ENCODE measurements around the gene POC1A. TPM values are rescaled to one million over a fixed set of nuclear protein-coding genes. Genes with fewer than 3 reads are reported as not detected.

POC1A gene
- total RNA-seq, 4 donors from 2014 or later, result 0.84 to 3.1 (median 2.4) TPM

DNA sequence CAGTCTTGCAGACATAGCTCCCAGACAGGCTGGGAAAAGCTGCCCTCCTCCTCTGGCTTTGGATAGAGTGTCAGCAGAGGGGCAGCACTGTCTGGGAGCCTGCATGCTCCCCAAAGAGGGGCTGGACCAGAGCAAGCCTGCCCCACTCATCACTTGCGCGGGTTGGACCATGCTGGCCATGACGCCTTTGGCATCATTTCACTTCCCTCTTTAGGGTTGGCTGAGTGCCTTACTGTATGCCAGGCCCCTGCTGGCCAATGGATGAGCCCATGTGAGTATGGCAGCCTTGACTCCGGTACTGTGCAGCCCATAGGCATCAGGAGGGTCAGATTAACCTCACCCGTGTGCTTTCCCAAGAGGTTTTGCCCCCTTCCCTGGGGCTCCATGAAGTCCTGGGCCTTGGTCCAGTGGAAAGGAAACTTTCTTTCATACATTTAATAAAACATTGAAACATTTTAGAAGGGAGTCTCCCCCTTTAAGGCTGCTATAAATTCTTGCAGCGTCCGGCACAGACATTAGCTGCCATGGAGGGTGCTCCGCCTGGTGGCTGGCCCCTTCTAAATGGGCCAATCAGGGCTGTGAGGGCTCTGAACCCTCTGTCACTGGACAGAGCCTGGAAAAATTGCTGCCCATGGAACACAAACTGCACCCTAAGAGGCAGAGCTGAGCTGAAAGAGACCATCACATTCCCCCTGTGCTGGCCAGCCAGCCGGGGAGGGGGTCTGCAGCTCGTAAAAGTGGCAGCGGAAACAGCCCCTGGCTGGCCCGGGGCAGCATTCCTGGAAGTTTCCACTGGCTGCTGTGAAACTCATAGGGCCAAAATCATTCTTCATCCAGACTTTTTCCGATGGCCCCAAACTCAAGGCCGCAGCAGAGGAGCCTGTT, 77.1 kb downstream of the POC1A start:
- DNase-seq (ENCODE audit: low spot score in 2 of 2), result no peak
- H3K27me3 ChIP-seq, result no peaks in the 10 kb centered on the region
- TF ChIP-seq, protein P1, sequence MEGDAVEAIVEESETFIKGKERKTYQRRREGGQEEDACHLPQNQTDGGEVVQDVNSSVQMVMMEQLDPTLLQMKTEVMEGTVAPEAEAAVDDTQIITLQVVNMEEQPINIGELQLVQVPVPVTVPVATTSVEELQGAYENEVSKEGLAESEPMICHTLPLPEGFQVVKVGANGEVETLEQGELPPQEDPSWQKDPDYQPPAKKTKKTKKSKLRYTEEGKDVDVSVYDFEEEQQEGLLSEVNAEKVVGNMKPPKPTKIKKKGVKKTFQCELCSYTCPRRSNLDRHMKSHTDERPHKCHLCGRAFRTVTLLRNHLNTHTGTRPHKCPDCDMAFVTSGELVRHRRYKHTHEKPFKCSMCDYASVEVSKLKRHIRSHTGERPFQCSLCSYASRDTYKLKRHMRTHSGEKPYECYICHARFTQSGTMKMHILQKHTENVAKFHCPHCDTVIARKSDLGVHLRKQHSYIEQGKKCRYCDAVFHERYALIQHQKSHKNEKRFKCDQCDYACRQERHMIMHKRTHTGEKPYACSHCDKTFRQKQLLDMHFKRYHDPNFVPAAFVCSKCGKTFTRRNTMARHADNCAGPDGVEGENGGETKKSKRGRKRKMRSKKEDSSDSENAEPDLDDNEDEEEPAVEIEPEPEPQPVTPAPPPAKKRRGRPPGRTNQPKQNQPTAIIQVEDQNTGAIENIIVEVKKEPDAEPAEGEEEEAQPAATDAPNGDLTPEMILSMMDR (IDR thresholded peaks at IDR 0.05), result peak in 2 of 5 experiments; percentile 17 to 23
- TF ChIP-seq POLR2A (IDR thresholded peaks at IDR 0.05), result no peak
- H3K27ac ChIP-seq, result peak overlapping the region in 1 of 4 donors; percentile 55
- no peak overlapping the region for H3K4me3 ChIP-seq
- H3K4me1 ChIP-seq, result peaks cover 0 to 13% (median 0%) of the 10 kb centered on the region in 4 donors
- WGBS, 2 donors, result 37% methylated on average over 13 of the region's 14 CpGs
- H3K9me3 ChIP-seq, result no peaks in the 10 kb centered on the region
- no peaks in the 10 kb centered on the region for H3K36me3 ChIP-seq

DNA sequence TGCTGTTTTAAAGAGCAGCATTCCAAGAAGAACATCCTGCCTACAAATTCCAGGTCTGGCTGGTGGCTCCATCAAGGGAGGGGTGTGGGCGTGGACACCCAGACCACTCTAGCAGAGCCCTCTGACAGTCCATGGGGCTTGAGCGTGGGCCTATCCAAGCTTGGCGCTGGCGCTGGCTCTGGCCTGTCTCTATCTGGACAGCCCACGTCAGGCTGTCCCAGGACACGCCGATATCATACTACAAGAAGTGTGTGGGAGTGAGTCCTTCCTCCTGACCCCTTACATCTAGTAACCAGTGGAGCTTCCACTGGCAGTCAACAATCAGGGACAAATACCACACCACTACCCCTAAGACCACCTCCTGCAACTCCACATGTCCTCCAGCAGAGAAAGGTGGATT, 80.7 kb downstream of the POC1A start:
- DNase-seq (ENCODE audit: low spot score in 2 of 2), result no peak
- Histone ChIP-seq H3K27ac (no peak overlapping the region), H3K4me1 (peaks cover 0 to 28% (median 0%) of the 10 kb centered on the region in 4 donors), H3K4me3 (no peak overlapping the region), H3K9me3 (no peaks in the 10 kb centered on the region), H3K27me3 (no peaks in the 10 kb centered on the region), H3K36me3 (no peaks in the 10 kb centered on the region)
- WGBS, 2 donors, result 81 to 90% methylated on average over 6 to 7 of the region's 7 CpGs
- TF ChIP-seq, protein P1 (IDR thresholded peaks at IDR 0.05), result no peak
- no peak for TF ChIP-seq EP300 (IDR thresholded peaks at IDR 0.05)
- no peak for TF ChIP-seq POLR2A (IDR thresholded peaks at IDR 0.05)

DNA sequence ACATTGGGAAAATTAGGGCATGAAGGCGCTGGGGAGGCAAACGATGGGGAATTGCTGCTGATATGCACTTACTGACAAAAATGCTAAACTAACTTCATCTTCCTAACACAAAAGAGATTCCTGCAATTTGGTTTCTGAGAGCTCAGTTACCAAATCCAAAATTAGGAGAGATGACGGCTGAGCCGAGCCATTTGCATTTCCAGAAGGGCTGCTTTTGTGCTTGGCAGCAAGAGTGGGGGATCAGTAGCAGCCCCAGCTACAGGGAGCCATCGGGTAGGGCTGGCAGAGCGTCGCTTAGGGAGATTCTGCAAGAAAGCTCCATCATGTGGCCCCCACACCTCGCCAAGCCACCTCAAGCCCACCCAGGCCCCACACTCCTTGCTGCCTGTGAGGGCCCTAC, 81.8 kb downstream of the POC1A start:
- no peak for DNase-seq (ENCODE audit: low spot score in 2 of 2)
- Histone ChIP-seq H3K4me1 (peaks cover 0 to 24% (median 0%) of the 10 kb centered on the region in 4 donors), H3K36me3 (no peaks in the 10 kb centered on the region), H3K9me3 (no peaks in the 10 kb centered on the region), H3K4me3 (no peak overlapping the region), H3K27ac (no peak overlapping the region), H3K27me3 (no peaks in the 10 kb centered on the region)
- TF ChIP-seq EP300 (IDR thresholded peaks at IDR 0.05), result no peak
- no peak for TF ChIP-seq POLR2A (IDR thresholded peaks at IDR 0.05)
- TF ChIP-seq, protein P1 (IDR thresholded peaks at IDR 0.05), result no peak
- 88 to 90% methylated on average over 8 of the region's 8 CpGs for WGBS, 2 donors

DNA sequence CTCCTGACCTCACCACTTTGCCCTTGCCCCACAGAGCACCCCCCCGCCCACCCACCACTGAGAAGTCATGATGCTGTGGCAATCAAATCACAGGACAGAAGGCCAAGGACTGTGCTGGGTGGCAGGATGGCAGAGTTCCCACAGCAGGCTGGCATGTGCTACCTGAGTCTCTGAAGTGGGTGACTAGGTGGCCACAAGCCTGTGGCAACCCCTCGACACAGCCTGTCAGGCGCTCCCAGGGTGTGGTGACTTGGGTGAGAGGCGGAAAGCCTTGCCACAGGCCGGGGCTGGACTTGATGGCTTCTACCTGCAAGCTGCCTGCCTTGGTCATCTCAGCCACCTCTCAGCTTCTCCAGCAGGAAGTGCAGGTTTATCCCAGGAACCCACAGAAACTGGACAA, 82.2 kb downstream of the POC1A start:
- Histone ChIP-seq H3K27me3 (no peaks in the 10 kb centered on the region), H3K27ac (no peak overlapping the region), H3K9me3 (no peaks in the 10 kb centered on the region), H3K36me3 (no peaks in the 10 kb centered on the region), H3K4me1 (peaks cover 0 to 19% (median 0%) of the 10 kb centered on the region in 4 donors), H3K4me3 (no peak overlapping the region)
- 85 to 88% methylated on average over 4 to 5 of the region's 5 CpGs for WGBS, 2 donors
- DNase-seq (ENCODE audit: low spot score in 2 of 2), result no peak
- no peak for TF ChIP-seq EP300 (IDR thresholded peaks at IDR 0.05)
- no peak for TF ChIP-seq POLR2A (IDR thresholded peaks at IDR 0.05)
- TF ChIP-seq, protein P1 (IDR thresholded peaks at IDR 0.05), result no peak
